Measurements from ENCODE around the gene KRT85.

DNA sequence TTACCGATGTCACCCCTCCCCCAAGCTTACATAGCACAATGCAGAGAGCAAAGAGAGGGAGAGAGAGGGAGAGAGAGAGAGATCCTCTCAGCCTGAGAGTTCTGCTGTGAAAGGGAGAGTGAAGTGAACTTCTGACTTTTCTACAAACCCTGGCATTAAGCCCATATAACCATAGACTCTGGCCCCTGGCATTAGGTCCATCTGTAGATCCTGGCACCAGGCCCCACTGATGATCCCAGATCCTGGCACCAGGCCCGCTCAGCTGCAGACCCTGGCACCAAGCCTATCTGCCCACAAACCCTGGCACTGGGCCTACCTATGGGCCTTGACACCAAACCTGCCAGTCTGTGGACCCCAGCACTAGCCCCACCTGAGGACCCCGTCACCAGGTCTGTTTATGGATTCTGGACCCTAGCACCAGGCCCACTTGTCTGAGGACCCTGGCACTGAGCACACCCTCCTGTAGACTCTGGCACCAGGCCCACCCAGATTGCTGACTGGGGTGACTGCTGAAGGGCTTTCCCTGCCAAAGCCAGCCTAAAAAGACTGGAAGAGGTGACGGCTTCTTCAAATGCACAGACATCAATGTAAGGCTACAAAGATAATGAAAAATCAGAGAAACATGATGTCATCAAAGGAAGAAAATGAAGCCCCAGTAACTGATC lies 31.6 kb downstream of the KRT85 start:
- TF ChIP-seq, protein P1, sequence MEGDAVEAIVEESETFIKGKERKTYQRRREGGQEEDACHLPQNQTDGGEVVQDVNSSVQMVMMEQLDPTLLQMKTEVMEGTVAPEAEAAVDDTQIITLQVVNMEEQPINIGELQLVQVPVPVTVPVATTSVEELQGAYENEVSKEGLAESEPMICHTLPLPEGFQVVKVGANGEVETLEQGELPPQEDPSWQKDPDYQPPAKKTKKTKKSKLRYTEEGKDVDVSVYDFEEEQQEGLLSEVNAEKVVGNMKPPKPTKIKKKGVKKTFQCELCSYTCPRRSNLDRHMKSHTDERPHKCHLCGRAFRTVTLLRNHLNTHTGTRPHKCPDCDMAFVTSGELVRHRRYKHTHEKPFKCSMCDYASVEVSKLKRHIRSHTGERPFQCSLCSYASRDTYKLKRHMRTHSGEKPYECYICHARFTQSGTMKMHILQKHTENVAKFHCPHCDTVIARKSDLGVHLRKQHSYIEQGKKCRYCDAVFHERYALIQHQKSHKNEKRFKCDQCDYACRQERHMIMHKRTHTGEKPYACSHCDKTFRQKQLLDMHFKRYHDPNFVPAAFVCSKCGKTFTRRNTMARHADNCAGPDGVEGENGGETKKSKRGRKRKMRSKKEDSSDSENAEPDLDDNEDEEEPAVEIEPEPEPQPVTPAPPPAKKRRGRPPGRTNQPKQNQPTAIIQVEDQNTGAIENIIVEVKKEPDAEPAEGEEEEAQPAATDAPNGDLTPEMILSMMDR (IDR thresholded peaks at IDR 0.05) = no peak
- TF ChIP-seq POLR2A (IDR thresholded peaks at IDR 0.05) = no peak
